Activated naive CD4-positive, alpha-beta T cell treated with anti-CD3 and anti-CD28 coated beads, Interleukin-2, amount 50 U/mL, for 72 hours (primary cell): Measurements from ENCODE around the gene MAP2K6. TPM values are rescaled to one million over a fixed set of nuclear protein-coding genes. Genes with fewer than 3 reads are reported as not detected.

Source experiments
- ATAC-seq, 2 donors: fragments of 150-1000 bp; cut with Tn5 transposase; 2 replicates each; pipeline ENCODE4 v1.10.0; 2021; ENCODE audit warnings: mild to moderate bottlenecking in 2 of 2, moderate library complexity in 2 of 2
- DNase-seq, 2 donors: peaks; one replicate each; pipeline ENCODE4 v3.0.0; 2021 to 2022; ENCODE audit warnings: low spot score in 2 of 2
- H3K27ac Mint-ChIP-seq, 2 donors: one replicate each; pipeline ENCODE4 v1.8.0; 2022; ENCODE audit warnings: mild to moderate bottlenecking in 2 of 2, mixed read lengths in 2 of 2
- H3K36me3 Mint-ChIP-seq, 2 donors: one replicate each; pipeline ENCODE4 v1.8.0; 2022; ENCODE audit warnings: mixed read lengths in 2 of 2
- H3K9me3 Mint-ChIP-seq, 2 donors: one replicate each; pipeline ENCODE4 v1.8.0; 2022; ENCODE audit warnings: mixed read lengths in 2 of 2
- total RNA-seq, 2 donors: library from RNA; stranded (reverse); gene quantifications; one replicate each; pipeline ENCODE4 v1.2.3, GENCODE V29; 2022

MAP2K6 gene
- 1 to 10 TPM; 3.2 to 5.8 TPM for total RNA-seq

DNA sequence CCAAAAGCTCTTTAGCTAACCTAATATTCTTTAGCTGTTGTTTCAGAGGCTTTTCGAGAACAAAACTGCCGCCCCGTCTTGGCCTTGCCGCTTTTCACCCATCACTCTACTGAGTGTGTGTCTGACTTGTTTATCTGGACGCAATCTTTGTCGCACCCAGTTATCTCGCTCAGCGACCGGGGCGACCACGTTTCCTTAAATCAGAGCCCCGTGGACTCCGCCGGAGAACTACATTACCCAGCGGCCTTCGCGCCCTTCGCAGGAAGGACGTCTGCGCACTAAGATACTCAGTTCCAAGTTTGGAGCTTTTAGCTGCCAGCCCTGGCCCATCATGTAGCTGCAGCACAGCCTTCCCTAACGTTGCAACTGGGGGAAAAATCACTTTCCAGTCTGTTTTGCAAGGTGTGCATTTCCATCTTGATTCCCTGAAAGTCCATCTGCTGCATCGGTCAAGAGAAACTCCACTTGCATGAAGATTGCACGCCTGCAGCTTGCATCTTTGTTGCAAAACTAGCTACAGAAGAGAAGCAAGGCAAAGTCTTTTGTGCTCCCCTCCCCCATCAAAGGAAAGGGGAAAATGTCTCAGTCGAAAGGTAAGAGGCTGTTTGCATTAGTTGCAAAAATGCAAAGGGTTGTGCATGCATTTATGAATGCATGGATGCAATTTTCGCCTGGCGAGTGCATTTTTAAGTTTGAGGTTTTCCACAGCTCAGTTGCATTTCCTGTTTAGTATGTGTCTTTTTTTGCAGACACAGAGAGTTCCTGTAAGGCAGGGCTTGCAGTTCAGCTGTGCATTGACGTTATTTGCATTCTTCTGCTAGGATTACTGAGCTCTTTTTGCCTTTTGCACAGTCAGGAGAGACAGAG lies at the start of gene MAP2K6:
MAP2K6 (plus strand) TSS at position 290 of the 867 bp plus-strand sequence; CDS start at position 578, 288 bp downstream.
- peak; percentile 98 to 99 for ATAC-seq
- H3K36me3 Mint-ChIP-seq = no peaks in the 10 kb centered on the region
- H3K9me3 Mint-ChIP-seq = no peaks in the 10 kb centered on the region
- H3K27ac Mint-ChIP-seq = no peak within 1 kb of the TSS
- DNase-seq = peak; percentile 73 to 76

DNA sequence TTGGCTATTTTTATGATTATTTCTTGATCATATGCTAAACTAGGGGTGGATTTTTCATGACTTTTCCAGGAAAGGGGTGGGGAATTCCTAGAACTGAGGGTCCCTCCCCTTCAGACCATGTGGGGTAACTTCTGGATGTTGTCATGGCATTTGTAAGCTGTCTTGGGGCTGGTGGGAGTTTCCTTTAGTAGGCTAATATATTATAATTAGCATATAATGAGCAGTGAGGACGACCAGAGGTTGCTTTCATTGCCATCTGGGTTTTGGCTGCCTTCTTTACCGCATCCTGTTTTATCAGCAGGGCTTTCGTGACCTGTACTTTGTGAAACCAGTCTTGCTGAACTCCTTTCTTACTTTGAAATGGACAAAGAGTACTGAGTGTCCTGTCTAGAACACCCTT lies 47.2 kb upstream of the MAP2K6 start:
- ATAC-seq (no peak), DNase-seq (no peak)
- H3K36me3 Mint-ChIP-seq = no peaks in the 10 kb centered on the region
- no peak overlapping the region for H3K27ac Mint-ChIP-seq
- H3K9me3 Mint-ChIP-seq = no peaks in the 10 kb centered on the region

DNA sequence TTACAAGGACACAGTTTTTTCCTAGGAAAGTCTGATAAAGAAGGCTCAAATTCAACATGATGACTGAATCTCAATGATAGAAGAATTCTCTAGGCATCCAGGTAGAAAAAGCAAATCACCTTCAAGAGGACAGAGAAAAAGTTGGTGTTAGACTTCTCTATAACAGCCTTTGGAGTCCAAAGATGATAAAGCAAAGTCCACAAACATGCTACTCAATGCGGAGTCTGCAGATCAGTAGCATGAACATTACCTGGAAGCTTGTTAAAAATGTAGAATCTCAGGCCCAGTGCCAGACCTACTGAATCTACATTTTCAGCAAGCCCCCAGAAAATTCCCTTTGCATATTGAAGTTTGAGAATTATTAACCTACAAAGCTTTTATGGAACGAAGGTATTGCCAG lies 41.4 kb upstream of the MAP2K6 start:
- Mint-ChIP-seq H3K27ac (no peak overlapping the region), H3K9me3 (no peaks in the 10 kb centered on the region), H3K36me3 (no peaks in the 10 kb centered on the region)
- DNase-seq (no peak), ATAC-seq (no peak)

DNA sequence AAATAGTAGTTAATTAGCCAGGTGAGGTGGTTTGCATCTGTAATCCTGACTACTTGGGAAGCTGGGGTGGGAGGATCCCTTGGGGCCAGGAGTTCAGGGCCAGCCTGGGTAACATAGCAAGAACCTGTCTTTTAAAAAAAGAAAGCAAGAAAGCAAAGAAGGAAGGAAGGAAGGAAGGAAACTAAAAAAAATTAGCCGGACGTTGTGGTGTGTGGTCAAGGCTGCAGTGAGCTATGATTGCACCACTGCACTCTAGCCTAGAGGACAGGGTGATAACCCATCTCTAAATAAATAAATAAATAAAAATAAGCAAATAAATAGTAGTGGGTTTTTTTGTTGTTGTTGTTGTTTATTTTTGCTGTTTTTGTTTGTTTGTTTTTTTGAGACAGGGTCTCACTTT lies 39.3 kb upstream of the MAP2K6 start:
- H3K27ac Mint-ChIP-seq = no peak overlapping the region
- H3K9me3 Mint-ChIP-seq = no peaks in the 10 kb centered on the region
- DNase-seq (no peak), ATAC-seq (no peak)
- no peaks in the 10 kb centered on the region for H3K36me3 Mint-ChIP-seq

DNA sequence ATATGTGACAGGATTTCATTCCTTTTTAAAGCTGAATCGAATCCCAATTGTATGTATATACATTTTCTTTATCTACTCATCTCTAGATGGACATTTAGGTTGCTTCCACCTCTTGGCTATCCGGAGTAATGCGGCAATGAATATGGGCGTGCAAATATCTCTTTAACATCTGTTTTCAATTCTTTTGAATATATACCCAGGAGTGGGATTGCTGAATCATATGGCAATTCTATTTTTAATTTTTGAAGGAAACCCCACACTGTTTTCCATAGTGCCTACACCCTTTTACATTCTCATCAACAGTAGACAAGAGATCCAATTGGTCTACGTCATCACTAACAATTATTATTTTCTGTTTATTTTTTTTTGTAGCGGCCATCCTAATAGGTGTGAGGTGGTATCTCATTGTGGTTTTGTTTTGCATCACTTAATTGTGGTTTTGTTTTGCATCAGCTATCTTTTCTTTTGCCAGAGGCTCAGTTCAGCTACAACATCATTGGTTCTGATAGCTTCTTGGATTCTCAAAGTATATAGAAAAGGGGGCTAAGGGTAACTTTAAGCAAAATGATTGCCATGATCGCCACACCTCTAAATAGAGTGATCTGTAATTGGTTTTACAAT lies 25.6 kb upstream of the MAP2K6 start:
- no peak for ATAC-seq
- Mint-ChIP-seq H3K27ac (no peak overlapping the region), H3K9me3 (no peaks in the 10 kb centered on the region), H3K36me3 (no peaks in the 10 kb centered on the region)
- DNase-seq = no peak

DNA sequence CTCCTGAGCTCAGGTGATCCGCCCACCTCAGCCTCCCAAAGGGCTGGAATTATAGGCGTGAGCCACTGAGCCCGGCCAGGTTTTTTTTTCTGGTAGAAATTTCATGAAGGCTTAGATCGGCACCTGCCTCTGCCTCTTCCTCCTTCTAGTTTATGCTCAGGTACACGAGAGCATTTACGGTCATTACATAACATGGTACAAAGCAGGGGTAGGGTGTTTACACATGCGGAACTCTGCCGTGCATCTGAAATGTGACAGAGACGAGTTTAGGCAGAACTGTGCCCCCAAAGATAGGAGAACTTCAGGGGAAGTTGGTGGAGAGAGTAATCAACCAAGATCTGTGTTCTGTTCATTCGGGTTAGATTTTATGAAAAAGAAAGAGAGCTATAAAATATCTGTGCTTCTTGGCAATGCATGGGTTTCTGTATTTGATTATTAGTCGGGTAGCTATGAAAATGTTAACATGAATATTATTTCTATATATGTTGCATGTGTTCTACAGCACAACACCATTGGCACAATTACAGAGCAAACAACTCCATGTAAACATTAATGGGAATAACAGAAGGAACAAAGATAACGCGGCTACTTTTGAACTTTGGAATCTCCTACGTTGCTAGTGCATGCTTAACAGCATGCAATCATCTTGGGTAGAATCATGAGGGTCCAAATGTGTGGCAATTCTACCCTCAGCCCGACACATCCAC lies 23.5 kb upstream of the MAP2K6 start:
- no peaks in the 10 kb centered on the region for H3K36me3 Mint-ChIP-seq
- ATAC-seq (no peak), DNase-seq (no peak)
- no peak overlapping the region for H3K27ac Mint-ChIP-seq
- H3K9me3 Mint-ChIP-seq = no peaks in the 10 kb centered on the region

DNA sequence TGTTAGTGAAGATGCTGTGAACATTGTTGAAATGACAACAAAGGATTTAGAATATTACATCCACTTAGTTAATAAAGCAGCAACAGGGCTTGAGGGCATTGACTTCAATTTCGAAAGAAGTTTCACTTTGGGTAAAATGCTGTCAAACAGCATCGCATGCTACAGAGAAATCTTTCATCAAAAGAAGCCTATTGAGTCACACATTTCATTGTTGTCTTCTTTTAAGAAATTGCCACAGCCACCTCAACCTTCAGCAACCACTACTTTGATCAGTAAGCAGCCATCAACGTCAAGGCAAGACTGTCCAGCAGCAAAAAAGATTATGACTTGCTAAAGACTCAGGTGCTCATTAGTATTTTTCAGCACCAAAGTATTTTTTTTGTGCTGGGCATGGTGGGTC lies 13.2 kb upstream of the MAP2K6 start:
- peaks cover 0 to 5% of the 10 kb centered on the region in 2 donors for H3K36me3 Mint-ChIP-seq
- H3K9me3 Mint-ChIP-seq = peaks cover 0 to 3% of the 10 kb centered on the region in 2 donors
- H3K27ac Mint-ChIP-seq = no peak overlapping the region
- DNase-seq (no peak), ATAC-seq (peak; percentile 18 to 61)

DNA sequence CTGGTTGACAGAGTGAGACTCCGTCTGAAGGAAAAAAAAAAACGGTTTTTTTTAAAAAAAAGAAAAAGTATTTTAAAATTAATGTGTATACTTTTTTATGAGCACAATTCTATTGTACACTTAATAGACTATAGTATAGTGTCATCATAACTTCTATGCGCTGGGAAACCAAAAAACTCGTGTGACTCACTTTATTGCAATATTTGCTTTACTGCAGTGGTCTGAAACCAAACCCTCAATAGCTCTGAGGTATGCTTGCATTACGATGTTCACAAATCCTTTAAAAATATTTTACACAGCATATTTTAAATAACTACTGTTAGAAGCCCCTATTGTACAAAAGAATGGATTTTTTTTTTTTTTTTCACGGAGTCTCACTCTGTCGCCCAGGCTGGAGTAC lies 12.4 kb upstream of the MAP2K6 start:
- Mint-ChIP-seq H3K36me3 (peaks cover 0 to 5% of the 10 kb centered on the region in 2 donors), H3K27ac (no peak overlapping the region), H3K9me3 (peaks cover 0 to 3% of the 10 kb centered on the region in 2 donors)
- ATAC-seq (no peak), DNase-seq (no peak)

DNA sequence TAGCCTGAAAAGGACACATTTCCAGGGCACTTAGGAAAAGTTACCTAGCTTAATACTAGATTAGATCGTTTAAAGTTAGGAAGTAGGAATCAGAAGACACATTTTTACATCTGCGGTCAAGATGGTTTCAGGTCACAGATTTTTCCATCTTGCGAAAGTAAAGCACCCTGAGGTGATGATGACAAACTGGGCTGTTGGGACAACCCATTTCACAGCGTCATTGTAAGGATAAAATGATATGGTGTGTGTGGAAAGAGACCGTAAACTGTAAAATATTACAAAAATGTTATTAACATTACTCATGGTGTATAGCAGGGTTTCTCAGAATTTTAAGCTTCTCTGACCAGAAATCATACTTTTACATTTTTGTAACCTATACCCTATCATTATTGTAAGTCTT lies 10.1 kb upstream of the MAP2K6 start:
- ATAC-seq (no peak), DNase-seq (no peak)
- H3K36me3 Mint-ChIP-seq = peaks cover 0 to 5% of the 10 kb centered on the region in 2 donors
- H3K27ac Mint-ChIP-seq = no peak overlapping the region
- H3K9me3 Mint-ChIP-seq = peaks cover 0 to 3% of the 10 kb centered on the region in 2 donors

DNA sequence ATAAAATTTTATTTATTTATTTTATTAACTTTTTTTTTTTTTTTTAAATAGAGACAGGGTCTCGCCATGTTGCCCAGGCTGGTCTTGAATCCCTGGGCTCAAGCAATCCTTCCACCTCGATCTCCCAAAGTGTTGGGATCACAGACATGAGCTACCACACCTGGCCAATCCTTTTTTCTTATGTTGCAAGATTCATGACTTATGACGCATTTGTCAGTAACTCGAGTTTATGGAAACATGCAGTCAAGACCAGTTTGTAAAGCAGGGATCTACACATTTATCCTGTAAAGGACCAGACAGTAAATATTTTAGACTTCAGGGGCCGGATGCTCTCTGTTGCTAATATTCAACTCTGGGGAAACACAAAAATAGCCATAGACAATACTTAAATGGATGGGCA lies 9.4 kb upstream of the MAP2K6 start:
- H3K36me3 Mint-ChIP-seq = peaks cover 0 to 4% of the 10 kb centered on the region in 2 donors
- ATAC-seq = no peak
- DNase-seq = no peak
- no peak overlapping the region for H3K27ac Mint-ChIP-seq
- H3K9me3 Mint-ChIP-seq = peaks cover 0 to 3% of the 10 kb centered on the region in 2 donors

DNA sequence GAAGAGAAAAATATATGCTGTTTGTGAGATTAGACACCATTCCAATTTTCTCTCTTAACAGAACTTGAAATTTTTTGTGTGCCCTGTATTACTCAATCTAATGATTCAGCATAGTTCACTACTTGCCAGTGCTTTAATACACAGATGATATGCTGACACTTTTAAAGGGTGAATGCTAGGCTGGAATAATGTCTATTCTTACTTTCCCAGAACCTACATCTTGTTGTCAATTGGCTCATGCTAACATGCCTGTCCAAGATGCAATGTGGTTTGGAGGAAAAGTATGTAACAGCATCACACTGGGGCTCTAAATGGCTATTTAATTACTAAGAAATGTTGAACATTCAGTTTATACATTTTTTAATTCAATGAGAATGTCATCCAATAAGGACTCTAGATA lies 7.6 kb upstream of the MAP2K6 start:
- no peaks in the 10 kb centered on the region for H3K9me3 Mint-ChIP-seq
- DNase-seq = no peak
- no peaks in the 10 kb centered on the region for H3K36me3 Mint-ChIP-seq
- ATAC-seq = no peak
- no peak overlapping the region for H3K27ac Mint-ChIP-seq

DNA sequence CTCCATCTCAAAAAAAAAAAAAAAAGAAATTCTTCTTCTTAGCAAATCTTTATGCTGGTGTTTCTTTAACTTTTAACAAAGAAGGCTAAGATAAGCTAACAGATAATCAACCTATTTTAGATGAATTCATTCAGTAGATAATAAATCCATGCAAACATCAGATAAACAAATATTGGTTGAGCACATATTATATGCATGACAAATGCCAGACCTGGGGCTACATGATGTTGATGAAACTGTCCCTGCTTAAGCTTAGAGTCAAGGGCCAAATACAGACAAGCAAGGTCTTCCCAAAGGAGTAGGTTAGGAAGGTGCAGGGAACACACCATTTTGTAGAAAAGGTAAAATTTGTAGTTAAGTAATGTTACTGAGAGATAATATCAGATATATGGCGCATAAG lies 6.7 kb upstream of the MAP2K6 start:
- ATAC-seq (no peak), DNase-seq (no peak)
- H3K36me3 Mint-ChIP-seq = no peaks in the 10 kb centered on the region
- no peak overlapping the region for H3K27ac Mint-ChIP-seq
- H3K9me3 Mint-ChIP-seq = no peaks in the 10 kb centered on the region

DNA sequence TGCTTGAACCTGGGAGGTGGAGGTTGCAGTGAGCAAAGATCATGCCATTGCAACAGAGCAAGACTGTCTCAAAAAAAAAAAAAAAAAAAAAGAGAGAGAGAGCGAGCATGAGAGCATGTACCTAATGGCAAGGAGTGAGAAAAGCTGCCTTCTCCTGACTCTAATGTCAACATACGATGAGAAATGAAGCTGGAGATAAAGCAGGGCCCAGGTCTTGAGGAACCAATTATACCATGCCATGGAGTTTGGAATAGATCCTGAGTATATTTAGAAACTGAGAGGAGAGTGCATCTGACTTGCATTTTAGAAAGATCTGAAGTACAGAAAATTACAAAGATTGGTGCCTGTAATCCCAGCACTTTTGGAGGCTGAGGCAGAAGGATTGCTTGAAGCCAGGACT lies 3.8 kb upstream of the MAP2K6 start:
- Mint-ChIP-seq H3K9me3 (no peaks in the 10 kb centered on the region), H3K36me3 (no peaks in the 10 kb centered on the region), H3K27ac (no peak overlapping the region)
- DNase-seq (no peak), ATAC-seq (no peak)

DNA sequence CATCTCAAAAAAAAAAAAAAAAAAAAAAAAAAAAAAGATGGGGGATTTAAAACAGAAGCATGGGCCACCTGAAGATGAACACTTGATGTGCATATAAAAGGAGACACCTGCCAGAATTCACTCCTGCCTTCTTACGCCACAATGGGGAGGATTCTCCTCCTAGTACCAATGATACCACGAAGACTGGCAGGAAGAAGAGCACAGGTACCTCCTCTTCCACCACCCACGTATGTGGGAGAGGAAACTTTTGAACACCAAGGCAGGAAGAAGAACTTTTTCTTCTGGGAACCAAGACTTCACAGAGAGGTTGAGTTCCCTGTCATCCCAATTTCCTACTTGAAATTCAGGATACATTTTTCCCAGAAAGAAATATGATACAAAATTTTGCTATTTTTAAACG lies 2.7 kb upstream of the MAP2K6 start:
- DNase-seq = no peak
- ATAC-seq = no peak
- Mint-ChIP-seq H3K9me3 (no peaks in the 10 kb centered on the region), H3K36me3 (no peaks in the 10 kb centered on the region), H3K27ac (no peak overlapping the region)

DNA sequence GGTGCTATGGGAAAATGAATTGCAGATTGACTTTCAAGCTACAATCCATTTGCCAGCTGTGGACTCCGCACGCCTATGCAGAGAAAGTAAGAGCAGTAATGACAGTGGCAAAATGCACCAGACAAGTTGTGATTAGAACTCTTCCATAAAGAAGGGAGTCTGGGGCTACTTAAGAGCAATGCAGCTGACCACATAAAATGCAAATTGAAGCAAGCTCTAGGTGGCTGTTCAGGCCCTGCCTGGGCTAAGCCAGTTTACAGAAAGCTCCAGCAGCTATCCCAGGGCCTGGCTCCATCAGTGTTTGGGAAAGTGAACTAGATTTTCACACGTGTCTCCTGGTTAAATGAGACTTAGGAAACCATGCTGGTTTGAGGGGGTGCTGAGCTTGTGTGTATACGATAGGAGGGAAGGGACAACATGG lies 2.2 kb upstream of the MAP2K6 start:
- Mint-ChIP-seq H3K9me3 (no peaks in the 10 kb centered on the region), H3K36me3 (no peaks in the 10 kb centered on the region), H3K27ac (no peak overlapping the region)
- no peak for ATAC-seq
- DNase-seq = no peak

DNA sequence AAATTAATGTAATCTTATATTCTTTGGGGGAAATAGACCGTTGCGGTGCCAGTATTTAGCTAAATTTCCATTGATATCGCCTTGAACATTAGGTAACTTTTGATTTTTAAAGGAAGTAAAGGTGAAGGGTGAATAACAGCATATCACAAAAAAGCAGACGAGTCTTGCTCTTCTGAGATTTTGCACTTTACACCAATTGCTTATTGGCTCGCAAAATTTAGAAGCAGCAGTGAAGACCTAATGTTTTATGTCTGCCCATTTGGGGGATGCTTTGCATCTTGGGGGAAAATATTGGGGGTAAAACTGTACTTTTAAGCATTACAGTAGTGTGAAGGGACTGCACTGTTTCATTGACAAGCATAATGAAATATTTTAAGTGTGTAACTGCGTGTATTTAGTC lies 934 bp downstream of the MAP2K6 start:
- no peaks in the 10 kb centered on the region for H3K9me3 Mint-ChIP-seq
- no peak for DNase-seq
- no peak overlapping the region for H3K27ac Mint-ChIP-seq

More for the DNA sequence above, 934 bp downstream of the MAP2K6 start:
- ATAC-seq = no peak
- no peaks in the 10 kb centered on the region for H3K36me3 Mint-ChIP-seq
